Activated CD8-positive, alpha-beta T cell treated with anti-CD3 and anti-CD28 coated beads for 36 hours (primary cell): Measurements from ENCODE around the gene S1PR1. TPM values are rescaled to one million over a fixed set of nuclear protein-coding genes. Genes with fewer than 3 reads are reported as not detected.

Source experiments
- ATAC-seq: fragments of 200-7000 bp; cut with Tn5 transposase; one replicate; pipeline ENCODE4 v1.10.0; 2021; ENCODE audit warnings: mild to moderate bottlenecking, moderate library complexity
- CTCF ChIA-PET: fragments of 350-600 bp; sonication (Branson Sonifier 250); formaldehyde crosslinking; loops from one replicate; lab custom pipeline; 2021; ENCODE audit warnings: antibody characterized with exemption; lab: Charles Lee
- POLR2A ChIA-PET: fragments of 350-600 bp; sonication (Branson Sonifier 250); formaldehyde crosslinking; loops from one replicate; lab custom pipeline; 2021; ENCODE audit warnings: antibody characterized with exemption; lab: Charles Lee
- DNase-seq: peaks from one replicate; pipeline ENCODE4 v3.0.0-alpha.2; 2020
- H3K27ac Mint-ChIP-seq: one replicate; pipeline ENCODE4 v1.8.0; 2021; ENCODE audit warnings: mild to moderate bottlenecking, mixed read lengths
- H3K27me3 Mint-ChIP-seq: one replicate; pipeline ENCODE4 v1.8.0; 2021; ENCODE audit warnings: mixed read lengths
- H3K36me3 Mint-ChIP-seq: one replicate; pipeline ENCODE4 v1.8.0; 2021; ENCODE audit warnings: low read depth, mixed read lengths
- H3K4me1 Mint-ChIP-seq: one replicate; pipeline ENCODE4 v1.8.0; 2021; ENCODE audit warnings: low read depth, mixed read lengths
- H3K4me3 Mint-ChIP-seq: one replicate; pipeline ENCODE4 v1.8.0; 2021; ENCODE audit warnings: mild to moderate bottlenecking, moderate library complexity, mixed read lengths
- H3K9me3 Mint-ChIP-seq: one replicate; pipeline ENCODE4 v1.8.0; 2021; ENCODE audit warnings: mixed read lengths
- CTCF ChIP-seq: fragments of 200-600 bp; IDR thresholded peaks from one replicate; pipeline ENCODE4 v1.8.0; 2022; ENCODE audit warnings: antibody characterized with exemption, mild to moderate bottlenecking
- intact Hi-C: fragments of 100-400 bp; cut with micrococcal nuclease; formaldehyde crosslinking; loops from one replicate; pipeline ENCODE4 v1.10.0; 2022
- total RNA-seq, 2 experiments: library from RNA; stranded (reverse); gene quantifications; one replicate each; pipeline ENCODE4 v1.2.3, GENCODE V29; 2021

Gene S1PR1
- total RNA-seq, 2 experiments from 2014 or later, result 63.9 to 66.4 TPM

- peak; percentile 88 for TF ChIP-seq CTCF
- Mint-ChIP-seq H3K27me3 (no peaks in the 10 kb centered on the region), H3K27ac (peak overlapping the region; percentile 43)
These were observed 51.7 kb downstream of the S1PR1 start for GRCh38 chr1:101288491-101288944.

DNA sequence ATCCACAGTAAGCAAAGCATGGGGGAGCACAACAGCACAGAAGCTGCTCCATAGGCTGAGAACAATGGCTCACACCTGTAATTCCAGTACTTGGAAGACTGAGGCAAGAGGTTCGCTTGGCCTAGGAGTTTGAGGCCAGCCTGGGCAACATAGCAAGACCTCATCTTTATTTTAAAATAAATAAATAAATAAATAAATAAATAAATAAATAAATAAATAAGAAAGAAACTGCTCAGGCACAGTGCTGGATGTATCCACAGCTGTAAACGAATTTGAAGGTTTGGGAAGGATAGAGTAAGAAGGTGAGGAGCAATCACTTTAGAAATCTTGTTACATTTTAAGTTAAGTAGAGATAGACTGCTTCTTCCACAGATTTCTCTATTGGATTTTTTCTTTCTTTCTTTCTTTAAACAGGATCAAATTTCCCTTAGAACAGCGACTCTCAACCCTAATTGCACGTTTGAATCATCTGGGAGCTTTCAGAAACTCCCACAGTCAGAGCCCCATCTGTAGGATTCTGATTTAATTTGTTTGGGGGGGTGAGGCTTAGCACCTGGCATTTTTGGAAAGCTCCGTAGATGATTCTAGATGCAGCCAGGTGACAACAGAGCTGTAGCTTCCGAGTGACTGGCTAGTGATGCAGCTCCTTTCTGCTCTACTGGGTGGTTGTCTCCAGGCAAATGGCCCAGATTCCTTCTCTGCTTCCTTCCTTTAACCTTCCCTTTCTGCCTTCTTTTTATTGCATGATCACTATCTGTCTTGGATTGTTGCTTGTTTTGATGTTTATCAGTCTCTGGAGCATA is 53.5 kb downstream of the S1PR1 start:
- Mint-ChIP-seq H3K9me3 (peaks cover 5% of the 10 kb centered on the region), H3K27me3 (peaks cover 2% of the 10 kb centered on the region), H3K27ac (peak overlapping the region; percentile 83), H3K4me3 (peak overlapping the region; percentile 29), H3K36me3 (peaks cover 7% of the 10 kb centered on the region), H3K4me1 (peaks cover 75% of the 10 kb centered on the region)
- POLR2A ChIA-PET, result interaction anchor here (0.7 to 6.4 kb wide), 14 partner anchors 9 to 394 kb away, joined by 3 to 72 read pairs (median 4); partner anchors contain the start of gene S1PR1
- CTCF ChIA-PET, result interaction anchor here (0.7 to 16.8 kb wide), 29 partner anchors 10 to 827 kb away, joined by 3 to 301 read pairs (median 5); partner anchors contain the start of gene S1PR1
- intact Hi-C loops, result loop anchor here (2.0 to 5.0 kb wide), 3 partner anchors 52 to 283 kb away; no protein-coding TSS in a partner anchor
- TF ChIP-seq CTCF, result no peak
- peak; percentile 1 for ATAC-seq
- no peak for DNase-seq

More at GRCh38 chr1:101288491-101288944, 51.7 kb downstream of the S1PR1 start:
- H3K9me3 Mint-ChIP-seq, result peaks cover 5% of the 10 kb centered on the region
- CTCF ChIA-PET, result interaction anchor here (0.5 to 16.8 kb wide), 70 partner anchors 9 to 394 kb away, joined by 3 to 301 read pairs (median 5); partner anchors contain the start of genes EXTL2 and S1PR1
- POLR2A ChIA-PET, result interaction anchor here (0.6 to 4.8 kb wide), 12 partner anchors 10 to 392 kb away, joined by 3 to 39 read pairs (median 4); partner anchors contain the start of gene DPH5
- peaks cover 83% of the 10 kb centered on the region for H3K4me1 Mint-ChIP-seq
- ATAC-seq, result peak; percentile 25
- no peak overlapping the region for H3K4me3 Mint-ChIP-seq
- intact Hi-C loops, result loop anchor here (1.0 to 2.0 kb wide), 2 partner anchors 151 to 368 kb away; no protein-coding TSS in a partner anchor
- peaks cover 8% of the 10 kb centered on the region for H3K36me3 Mint-ChIP-seq
- peak; percentile 79 for DNase-seq

Other genes with a start within 250 kb of the S1PR1 start
- gene DPH5, start 211.2 kb upstream of the S1PR1 start, total RNA-seq, result 10 to 100 TPM; 77.3 to 77.4 TPM